Left ventricle myocardium inferior (tissue), 1 donor: ENCODE results near the gene CRHR1. TPM values are rescaled to one million over a fixed set of nuclear protein-coding genes. Genes with fewer than 3 reads are reported as not detected.

Experiments
- DNase-seq: peaks from one replicate; pipeline ENCODE4 v3.0.0-alpha.2; 2020
- H3K27ac ChIP-seq: fragments of 200-600 bp; replicated peaks from 2 replicates; pipeline ENCODE4 v1.8.0; 2021
- H3K27me3 ChIP-seq: fragments of 200-600 bp; 2 replicates; pipeline ENCODE4 v1.8.0; 2021; ENCODE audit warnings: low read depth
- H3K36me3 ChIP-seq: fragments of 200-600 bp; 2 replicates; pipeline ENCODE4 v1.8.0; 2021
- H3K4me1 ChIP-seq: fragments of 200-600 bp; 2 replicates; pipeline ENCODE4 v1.8.0; 2021
- H3K4me3 ChIP-seq: fragments of 200-600 bp; 2 replicates; pipeline ENCODE4 v1.8.0; 2021; ENCODE audit warnings: mild to moderate bottlenecking, moderate library complexity
- H3K9me3 ChIP-seq: fragments of 200-600 bp; replicated peaks from 2 replicates; pipeline ENCODE4 v1.8.0; 2021
- intact Hi-C: fragments of 100-400 bp; cut with micrococcal nuclease; formaldehyde crosslinking; loops from one replicate; pipeline ENCODE4 v1.11.0; 2022
- total RNA-seq: library from RNA; stranded (reverse); fragmentation: NEBNext Ultra II Directional; extraction: Animal tissue kit (Norgen Biotek cat#: 25700); gene quantifications from one replicate; pipeline ENCODE4 v1.2.1, GENCODE V29; 2021
- TF ChIP-seq, protein P1 (sequence below): fragments of 200-600 bp; IDR thresholded peaks from 2 replicates; pipeline ENCODE4 v1.8.0; 2021; ENCODE audit warnings: antibody characterized with exemption, mild to moderate bottlenecking, borderline replicate concordance
- donor health status: DM: no; HTN: yes; CAD: no; lungs with severe emphysema.

The CRHR1 gene
- total RNA-seq, 1 donor from 2014 or later, result not detected

DNA sequence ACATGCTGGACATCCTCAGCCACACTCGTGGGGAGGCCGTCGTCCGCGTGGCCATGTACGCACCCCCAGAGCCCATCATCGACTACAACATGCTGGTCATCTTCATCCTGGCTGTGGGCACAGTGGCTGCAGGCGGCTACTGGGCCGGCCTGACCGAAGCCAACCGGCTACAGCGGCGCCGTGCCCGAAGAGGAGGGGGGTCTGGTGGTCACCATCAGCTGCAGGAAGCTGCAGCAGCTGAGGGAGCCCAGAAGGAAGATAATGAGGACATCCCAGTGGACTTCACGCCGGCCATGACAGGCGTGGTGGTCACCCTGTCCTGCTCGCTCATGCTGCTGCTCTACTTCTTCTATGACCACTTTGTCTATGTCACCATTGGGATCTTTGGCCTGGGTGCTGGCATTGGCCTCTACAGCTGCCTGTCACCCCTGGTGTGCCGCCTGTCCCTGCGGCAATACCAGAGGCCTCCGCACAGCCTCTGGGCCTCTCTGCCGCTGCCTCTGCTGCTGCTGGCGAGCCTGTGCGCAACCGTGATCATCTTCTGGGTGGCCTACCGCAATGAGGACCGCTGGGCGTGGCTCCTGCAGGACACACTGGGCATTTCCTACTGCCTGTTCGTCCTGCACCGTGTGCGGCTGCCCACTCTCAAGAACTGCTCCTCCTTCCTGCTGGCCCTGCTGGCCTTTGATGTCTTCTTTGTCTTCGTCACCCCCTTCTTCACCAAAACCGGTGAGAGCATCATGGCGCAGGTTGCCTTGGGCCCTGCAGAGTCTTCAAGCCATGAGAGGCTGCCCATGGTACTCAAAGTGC lies 61.5 kb downstream of the CRHR1 start:
- Histone ChIP-seq H3K4me1 (peaks cover 5% of the 10 kb centered on the region), H3K27me3 (peaks cover 27% of the 10 kb centered on the region), H3K36me3 (no peaks in the 10 kb centered on the region), H3K4me3 (no peak overlapping the region), H3K9me3 (no peaks in the 10 kb centered on the region), H3K27ac (no peak overlapping the region)
- intact Hi-C loops, result no loop called here
- TF ChIP-seq, protein P1, sequence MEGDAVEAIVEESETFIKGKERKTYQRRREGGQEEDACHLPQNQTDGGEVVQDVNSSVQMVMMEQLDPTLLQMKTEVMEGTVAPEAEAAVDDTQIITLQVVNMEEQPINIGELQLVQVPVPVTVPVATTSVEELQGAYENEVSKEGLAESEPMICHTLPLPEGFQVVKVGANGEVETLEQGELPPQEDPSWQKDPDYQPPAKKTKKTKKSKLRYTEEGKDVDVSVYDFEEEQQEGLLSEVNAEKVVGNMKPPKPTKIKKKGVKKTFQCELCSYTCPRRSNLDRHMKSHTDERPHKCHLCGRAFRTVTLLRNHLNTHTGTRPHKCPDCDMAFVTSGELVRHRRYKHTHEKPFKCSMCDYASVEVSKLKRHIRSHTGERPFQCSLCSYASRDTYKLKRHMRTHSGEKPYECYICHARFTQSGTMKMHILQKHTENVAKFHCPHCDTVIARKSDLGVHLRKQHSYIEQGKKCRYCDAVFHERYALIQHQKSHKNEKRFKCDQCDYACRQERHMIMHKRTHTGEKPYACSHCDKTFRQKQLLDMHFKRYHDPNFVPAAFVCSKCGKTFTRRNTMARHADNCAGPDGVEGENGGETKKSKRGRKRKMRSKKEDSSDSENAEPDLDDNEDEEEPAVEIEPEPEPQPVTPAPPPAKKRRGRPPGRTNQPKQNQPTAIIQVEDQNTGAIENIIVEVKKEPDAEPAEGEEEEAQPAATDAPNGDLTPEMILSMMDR, result no peak
- no peak for DNase-seq

DNA sequence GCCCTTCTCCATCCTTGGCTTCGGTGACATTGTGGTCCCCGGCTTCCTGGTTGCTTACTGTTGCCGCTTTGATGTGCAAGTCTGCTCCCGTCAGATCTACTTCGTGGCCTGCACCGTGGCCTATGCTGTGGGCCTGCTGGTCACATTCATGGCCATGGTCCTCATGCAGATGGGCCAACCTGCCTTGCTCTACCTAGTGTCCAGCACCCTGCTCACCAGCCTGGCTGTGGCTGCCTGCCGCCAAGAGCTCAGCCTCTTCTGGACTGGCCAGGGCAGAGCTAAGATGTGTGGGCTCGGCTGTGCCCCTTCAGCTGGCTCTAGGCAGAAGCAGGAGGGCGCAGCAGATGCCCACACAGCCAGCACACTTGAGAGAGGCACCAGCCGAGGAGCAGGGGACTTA lies 62.1 kb downstream of the CRHR1 start:
- no peaks in the 10 kb centered on the region for H3K9me3 ChIP-seq
- H3K27me3 ChIP-seq, result peaks cover 27% of the 10 kb centered on the region
- no peaks in the 10 kb centered on the region for H3K36me3 ChIP-seq
- intact Hi-C loops, result no loop called here
- no peak overlapping the region for H3K4me3 ChIP-seq
- no peak overlapping the region for H3K27ac ChIP-seq
- TF ChIP-seq, protein P1, result no peak
- no peak for DNase-seq
- H3K4me1 ChIP-seq, result peaks cover 5% of the 10 kb centered on the region

DNA sequence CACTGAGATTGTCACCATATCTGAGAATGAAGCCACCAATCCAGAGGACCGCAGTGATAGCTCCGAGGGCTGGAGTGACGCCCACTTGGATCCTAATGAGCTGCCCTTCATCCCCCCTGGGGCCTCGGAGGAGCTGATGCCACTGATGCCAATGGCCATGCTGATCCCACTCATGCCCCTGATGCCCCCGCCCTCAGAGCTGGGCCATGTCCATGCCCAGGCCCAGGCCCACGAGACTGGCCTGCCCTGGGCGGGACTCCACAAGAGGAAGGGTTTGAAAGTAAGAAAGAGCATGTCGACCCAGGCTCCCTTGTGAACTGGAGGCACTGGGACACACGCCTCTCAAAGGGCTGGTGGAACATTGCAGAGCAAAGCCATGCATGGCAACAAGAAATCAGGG lies 62.5 kb downstream of the CRHR1 start:
- no peak overlapping the region for H3K27ac ChIP-seq
- DNase-seq, result no peak
- intact Hi-C loops, result no loop called here
- H3K36me3 ChIP-seq, result no peaks in the 10 kb centered on the region
- H3K27me3 ChIP-seq, result peaks cover 31% of the 10 kb centered on the region
- H3K4me1 ChIP-seq, result peaks cover 5% of the 10 kb centered on the region
- H3K9me3 ChIP-seq, result no peaks in the 10 kb centered on the region
- no peak overlapping the region for H3K4me3 ChIP-seq
- TF ChIP-seq, protein P1, result no peak

DNA sequence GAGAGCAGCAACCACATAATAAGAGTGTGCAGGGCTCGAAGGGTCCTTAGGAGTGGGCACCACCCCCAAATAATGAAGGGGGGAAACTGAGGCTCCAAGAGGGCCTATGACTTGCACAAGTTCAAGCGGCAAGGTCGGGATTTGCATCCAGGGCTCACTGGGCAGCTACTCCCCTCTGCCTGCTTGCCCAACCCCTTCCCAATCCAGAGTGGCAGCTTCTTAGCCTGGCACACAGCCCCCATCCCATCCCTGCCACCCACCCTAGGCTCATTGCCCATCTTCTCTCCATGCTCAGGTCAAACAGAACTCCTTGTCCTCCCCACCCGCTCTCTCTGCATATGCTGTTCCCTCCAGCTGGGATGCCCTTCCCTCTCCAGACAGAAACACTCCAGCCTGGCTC lies 63.0 kb downstream of the CRHR1 start:
- Histone ChIP-seq H3K27ac (no peak overlapping the region), H3K4me1 (peaks cover 5% of the 10 kb centered on the region), H3K36me3 (no peaks in the 10 kb centered on the region), H3K4me3 (no peak overlapping the region), H3K9me3 (no peaks in the 10 kb centered on the region), H3K27me3 (peaks cover 35% of the 10 kb centered on the region)
- intact Hi-C loops, result no loop called here
- TF ChIP-seq, protein P1, result no peak
- no peak for DNase-seq

DNA sequence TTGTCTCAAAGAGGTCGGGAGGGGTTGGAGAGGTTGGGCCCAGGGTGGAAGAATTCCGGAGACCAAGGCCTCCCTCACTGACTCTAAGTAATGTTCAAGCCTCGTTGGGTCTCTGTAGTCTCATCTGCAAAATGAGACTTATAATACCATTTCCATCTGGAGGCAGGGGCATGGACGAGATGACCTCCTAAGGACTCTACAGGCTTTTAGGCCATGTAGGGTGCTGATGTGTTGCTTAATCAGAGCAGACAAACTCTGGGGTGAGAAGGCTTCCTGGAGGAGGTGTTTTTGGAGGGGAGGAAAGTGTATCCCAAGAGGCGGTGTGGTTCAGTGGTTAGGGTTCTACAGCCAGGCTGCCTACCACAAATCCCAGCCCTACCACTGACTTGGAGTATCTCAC lies 63.6 kb downstream of the CRHR1 start:
- no peaks in the 10 kb centered on the region for H3K36me3 ChIP-seq

More for the DNA sequence above, 63.6 kb downstream of the CRHR1 start:
- TF ChIP-seq, protein P1, result no peak
- DNase-seq, result no peak
- intact Hi-C loops, result no loop called here
- Histone ChIP-seq H3K4me3 (no peak overlapping the region), H3K27me3 (peaks cover 42% of the 10 kb centered on the region), H3K27ac (no peak overlapping the region), H3K9me3 (no peaks in the 10 kb centered on the region), H3K4me1 (peaks cover 5% of the 10 kb centered on the region)
